GM18858 (cell line): ENCODE results near the gene ARL15.
"Not testable (repeated sequence)": the region's sequence is repeated elsewhere in the genome, so short reads cannot be mapped to it uniquely, and the experiment has no call there.

Experiments
- ATAC-seq: cut with Tn5 transposase; IDR thresholded peaks from one replicate; pipeline ENCODE4 v1.9.1; 2021; ENCODE audit not compliant: unreplicated experiment

ARL15 gene

DNA sequence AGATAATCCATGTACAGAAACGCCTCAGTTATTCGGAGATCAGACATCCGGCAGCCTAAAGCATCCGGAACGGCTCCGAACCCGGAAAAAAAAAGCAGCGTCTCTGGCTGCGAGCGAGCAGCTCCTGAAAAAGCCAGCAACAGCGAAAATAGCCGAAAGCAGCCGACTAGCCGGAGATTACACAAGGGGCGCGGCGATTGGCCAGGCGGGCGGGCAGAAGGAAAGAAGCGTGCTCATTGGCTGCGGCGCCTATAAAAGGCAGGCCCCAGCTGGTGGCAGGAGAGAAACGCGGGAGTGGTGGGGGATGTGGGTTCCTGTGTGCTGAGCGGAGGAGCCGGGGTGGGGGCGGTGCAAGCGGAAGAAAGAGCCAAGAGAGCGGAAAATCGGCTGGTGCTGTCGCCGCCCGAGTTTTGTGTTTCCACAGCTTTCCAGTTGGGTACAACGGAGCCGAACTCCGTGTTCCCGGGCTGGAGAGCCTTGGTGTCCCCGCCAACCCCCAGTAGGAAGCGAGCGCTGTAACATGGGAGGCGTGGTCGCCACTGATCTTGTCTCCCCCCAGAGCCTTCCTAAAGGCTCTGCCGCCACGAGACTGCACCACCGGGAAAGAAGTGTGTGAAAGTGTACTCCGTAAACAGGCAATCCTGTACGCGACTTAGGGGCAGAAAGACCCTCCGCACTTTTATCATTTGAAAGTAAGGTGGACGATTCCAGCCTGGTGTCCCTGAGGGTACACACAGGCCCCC, at the start of gene ARL15:
Gene ARL15 (minus strand): TSS at position 141 of the 743 bp plus-strand sequence.
- ATAC-seq = peak; percentile 94

DNA sequence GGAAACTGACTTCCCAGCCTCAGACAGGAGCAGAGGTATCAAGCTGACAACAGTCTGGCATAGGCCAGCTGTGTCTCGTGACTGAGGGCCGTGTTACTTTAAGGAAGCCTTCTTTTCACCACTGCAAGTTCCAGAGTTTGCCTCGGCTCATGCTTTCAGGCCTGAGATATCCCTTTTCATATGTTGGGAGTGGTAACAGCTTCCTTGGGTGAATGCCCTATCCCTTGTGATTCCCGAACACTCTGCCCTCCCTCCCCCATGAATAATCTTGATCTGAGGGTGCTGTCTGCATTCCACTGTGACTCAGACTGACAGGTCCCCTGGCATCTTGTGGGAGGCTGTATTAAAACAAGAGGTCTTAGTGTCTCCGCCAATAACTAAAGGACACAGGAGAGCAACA, 49.7 kb upstream of the ARL15 start:
- ATAC-seq = no peak

GRCh38 chr5:54357408-54358058, 47.2 kb upstream of the ARL15 start:
- no peak for ATAC-seq

DNA sequence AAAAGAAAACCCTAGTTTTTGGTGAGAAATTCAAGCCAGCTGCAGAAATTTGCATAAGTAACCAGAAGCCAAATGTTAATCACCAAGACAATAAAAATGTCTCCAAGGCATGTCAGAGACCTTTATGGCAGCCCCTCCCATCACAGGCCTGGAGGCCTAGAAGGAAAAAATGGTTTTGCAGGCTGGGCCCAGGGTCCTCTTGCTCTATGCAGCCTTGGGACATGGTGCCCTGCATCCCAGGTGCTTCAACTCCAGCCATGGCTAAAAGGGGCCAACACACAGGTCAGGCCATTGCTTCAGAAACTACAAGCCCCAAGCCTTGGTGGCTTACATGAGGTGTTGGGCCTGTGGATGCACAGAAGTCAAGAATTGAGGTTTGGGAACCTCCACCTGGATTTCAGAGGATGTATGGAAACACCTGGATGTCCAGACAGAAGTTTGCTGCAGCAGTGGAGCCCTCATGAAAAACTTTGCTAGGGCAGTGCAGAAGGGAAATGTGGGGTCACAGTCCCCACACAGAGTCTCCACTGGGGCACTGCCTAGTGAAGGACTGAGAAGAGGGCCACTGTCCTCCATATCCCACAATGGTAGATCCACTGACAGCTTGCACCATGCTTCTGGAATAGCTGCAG, 43.7 kb upstream of the ARL15 start:
- ATAC-seq = not testable (repeated sequence)

DNA sequence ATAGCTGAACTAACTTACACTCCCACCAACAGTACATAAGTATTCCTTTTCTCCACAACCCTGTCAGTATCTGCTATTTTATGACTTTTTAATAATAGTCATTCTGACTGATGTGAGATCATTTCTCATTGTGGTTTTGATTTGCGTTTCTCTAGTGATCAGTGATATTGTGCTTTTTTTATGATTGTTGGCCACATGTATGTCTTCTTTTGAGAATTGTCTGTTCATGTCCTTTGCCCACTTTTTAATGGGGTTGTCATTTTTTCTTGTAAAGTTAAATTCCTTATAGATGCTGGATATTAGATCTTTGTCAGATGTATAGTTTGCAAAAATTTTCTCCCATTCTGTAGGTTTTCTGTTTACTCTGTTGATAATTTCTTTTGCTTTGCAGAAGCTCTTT, 42.2 kb upstream of the ARL15 start:
- not testable (repeated sequence) for ATAC-seq

GRCh38 chr5:54347221-54347865, 37.0 kb upstream of the ARL15 start:
- no peak for ATAC-seq

- no peak for ATAC-seq
Observed at GRCh38 chr5:54344653-54345052, 34.3 kb upstream of the ARL15 start.

- ATAC-seq = no peak
Observed at GRCh38 chr5:54341971-54342370, 31.6 kb upstream of the ARL15 start.

GRCh38 chr5:54337523-54337922, 27.1 kb upstream of the ARL15 start:
- ATAC-seq = no peak

DNA sequence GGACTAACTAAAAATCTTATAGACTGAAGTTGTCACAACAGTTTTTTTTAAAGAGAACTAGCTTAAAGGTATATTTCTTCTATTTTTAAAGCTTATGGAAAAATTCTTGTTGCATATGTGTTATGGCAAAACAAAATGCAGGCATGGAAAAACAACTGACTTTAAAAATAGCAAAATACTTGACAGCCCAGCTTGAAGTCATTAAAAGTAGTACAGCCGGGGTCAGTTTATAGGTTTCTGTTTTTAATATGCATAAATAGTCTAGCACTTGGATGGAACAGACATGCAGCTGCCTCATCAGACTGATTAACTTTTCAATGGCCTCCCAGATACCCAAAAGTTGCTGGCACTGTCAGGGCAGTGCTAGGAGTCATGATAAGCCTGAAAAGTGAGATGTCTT, 22.3 kb upstream of the ARL15 start:
- ATAC-seq = no peak

DNA sequence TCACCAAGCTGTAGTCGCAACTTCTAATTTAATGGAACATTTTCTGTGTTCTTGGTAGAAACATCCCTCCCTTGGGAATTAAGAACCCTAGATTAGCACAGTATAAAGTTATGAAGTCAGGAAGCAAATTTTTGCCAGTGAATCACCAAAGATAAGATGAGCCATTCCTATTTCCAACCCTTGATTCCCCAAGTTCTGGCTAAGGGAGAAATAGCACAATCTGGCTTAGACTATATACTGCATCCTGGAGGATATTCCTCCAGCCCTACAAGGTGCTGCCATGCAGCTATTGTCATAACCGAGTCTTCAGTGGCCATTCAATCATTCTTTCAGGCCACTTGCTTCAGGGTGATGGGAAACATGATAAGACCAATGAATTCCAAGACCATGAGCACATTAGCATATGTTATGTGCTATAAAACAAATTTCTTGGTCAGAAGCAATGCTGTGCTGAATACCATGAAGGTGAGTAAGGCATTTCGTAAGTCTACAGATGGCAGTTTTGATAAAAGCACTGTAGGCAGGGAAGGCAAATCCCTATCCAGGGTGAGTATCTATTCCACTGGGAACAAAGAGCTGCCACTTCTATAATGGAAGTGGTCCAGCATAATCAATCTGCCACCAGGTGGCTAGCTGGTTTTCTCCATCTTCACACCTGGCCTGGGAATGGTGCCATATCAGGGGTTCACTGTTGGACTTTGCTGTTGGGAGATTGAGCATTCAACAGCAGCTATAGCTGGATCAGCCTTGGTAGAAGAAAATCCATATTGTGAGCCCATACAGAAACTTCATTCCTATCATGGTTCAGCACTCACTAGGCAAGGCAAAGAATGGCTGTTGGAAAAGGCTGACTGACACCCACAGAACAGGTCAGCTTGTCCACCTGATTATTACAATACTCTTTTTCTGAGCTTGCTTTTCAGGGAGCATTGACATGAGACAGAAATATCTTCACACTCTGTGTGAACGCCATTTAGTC, 19.6 kb upstream of the ARL15 start:
- no peak for ATAC-seq

DNA sequence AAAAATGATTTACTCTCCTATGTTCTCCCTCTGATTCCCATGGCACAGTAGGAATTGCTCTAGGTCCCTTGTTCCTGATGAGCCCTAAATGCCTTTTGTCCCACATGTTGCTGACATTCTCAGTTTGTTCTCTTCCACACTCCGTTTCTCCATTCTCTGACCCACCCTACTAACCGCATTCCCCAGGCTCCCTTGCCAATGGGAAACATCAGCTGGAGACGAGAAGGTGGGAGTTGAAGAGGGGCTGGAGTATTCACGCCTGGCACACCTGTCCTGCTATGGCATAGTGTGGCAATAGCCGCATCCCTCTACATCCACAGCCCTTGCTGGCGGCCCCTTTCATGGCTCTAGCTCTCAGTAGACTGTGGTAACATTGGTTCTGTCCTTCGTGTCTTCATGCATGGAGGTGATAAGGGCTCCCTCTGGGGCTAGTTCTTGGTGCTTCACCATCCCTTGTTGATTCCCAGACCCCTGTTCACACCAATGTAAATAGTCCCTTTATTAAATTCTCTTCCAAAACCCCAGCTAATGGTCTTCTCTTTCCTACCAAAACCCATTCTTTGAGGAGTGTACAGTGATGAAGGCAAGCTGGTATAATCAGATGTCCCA, 16.4 kb upstream of the ARL15 start:
- ATAC-seq = no peak

DNA sequence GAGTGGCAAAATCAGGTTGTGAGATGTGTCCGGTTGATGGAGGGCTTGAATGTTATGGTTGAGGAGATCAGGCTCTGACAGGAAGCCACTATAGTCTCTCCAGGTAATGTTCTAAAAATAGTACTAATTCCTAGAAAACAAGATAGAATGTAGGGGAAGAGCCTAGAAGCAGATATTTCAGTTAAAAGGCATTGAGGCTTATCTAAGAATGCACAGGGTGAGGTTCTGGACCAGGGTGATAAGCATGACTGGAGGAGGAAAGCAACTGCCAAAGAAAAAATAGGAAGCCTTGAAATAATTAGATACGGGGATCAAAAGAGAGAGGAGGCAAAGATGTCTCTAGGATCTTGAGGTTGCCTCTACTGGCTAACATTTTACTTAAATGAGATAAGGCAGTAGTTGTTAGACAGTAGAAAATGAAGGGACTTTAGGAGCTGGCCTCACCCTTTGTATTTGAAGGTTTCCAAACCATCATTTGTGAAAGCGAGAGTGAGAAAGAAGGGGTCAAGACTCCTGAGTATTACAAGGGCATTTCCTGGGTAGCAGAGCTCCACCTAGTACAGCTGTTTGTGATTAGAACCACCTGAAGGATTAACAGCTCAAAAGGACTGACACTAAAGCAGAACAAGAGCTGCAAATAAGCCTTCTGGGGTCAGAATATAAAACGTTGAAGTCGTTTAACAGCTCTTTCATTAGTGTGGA, 15.4 kb upstream of the ARL15 start:
- ATAC-seq = peak; percentile 44

DNA sequence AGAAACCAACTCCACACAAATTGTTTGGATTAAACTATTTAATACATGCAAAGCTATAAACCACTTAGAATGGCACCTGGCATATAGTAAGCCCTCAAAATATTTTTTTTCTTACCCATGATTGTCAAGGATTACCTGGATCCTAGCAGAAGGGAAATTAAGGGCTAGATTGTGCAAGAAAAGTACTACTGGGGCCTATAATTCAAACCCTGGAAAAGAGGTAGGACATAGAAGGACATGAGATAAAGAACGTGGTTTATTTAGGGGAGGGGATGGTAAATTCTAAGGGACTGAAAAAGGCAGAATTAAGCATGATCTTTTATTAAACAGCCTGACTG, 14.9 kb upstream of the ARL15 start:
- ATAC-seq = no peak

DNA sequence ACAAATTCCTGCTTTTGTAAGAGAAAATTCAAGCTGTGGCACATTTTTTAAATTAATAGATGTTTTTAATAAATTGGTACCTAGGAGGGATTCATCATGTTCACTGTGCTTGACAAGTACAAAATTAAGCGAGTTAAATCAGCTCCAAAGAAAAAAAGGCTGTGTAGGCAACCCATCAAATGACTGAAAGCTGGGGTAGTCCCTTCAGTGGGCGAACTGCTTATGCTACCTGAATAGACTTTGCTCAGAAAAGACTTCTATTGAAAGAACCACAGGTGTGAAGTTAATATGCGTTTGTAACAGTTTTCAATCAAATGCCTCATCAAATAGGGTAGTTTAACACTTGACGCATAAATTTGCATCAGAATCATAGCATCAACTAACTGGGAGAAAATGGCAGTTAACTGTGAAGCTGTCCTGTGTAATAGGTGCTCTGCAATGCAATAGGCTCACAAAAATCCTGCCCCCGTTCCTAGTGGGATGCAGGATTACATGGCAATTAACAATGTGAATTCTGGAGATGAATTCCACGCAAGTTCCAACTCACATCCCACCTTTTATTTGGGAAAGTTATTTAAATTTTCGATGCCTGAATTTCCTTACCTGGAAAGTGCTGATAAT, 14.4 kb upstream of the ARL15 start:
- no peak for ATAC-seq

DNA sequence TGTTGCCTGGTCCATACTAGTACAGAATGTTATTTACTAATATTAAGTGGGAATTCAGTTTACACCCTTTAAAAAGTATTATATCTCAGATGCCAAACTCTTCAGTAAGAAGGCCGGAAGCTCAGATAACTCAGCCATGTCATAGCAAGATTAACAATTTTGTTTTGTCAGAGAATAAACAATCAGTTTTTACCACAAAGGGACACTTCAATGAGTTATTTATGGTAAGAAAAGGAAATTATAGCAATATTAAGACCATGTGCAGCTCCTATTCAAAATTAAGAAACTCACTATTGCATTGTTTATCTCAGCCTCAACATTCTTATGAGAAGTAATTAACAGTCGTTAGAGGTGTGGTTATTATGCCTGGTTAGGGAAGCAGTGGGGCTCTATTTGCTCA, 13.1 kb upstream of the ARL15 start:
- ATAC-seq = no peak

DNA sequence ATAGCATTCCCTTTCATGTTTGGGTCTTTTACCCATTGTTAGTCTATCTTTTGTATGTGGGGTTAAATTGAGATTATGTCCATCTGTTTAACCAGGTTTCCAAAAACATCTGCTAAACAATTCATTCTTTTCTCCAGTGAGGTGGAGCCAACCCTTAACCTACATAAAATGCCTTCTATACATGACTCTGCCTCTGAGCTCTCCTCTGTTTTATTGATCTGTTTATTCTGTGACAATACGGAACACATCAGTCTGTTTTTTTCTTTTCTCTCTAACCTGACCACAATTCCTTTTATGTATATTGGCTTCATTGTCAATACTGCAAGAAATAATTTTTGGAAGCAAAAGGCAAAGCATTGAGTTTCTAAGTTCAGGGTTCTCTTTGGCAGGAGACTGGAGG, 9.9 kb upstream of the ARL15 start:
- no peak for ATAC-seq

GRCh38 chr5:54317511-54318260, 7.3 kb upstream of the ARL15 start:
- no peak for ATAC-seq
